ENCODE data around the gene DDN.

The DDN gene

DNA sequence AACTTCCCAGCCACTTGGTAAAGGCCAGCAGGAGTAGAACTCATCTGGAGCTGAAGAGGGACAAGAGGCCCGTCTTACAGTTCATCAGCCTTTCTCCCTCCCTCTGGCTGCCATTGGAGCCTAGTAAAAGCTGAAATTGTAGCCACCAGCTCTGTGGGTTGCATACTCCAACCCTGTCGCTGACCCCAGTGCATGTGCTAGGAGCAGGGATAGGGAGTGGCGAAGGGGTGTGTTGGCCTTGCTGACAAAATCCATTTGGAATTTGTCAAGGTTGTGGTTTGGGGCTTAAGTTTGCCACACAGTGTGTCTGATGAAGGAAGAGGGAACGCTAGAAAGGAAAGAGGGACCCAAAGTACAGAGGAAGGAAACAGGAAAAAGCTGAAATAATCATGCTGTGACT lies 37.8 kb downstream of the DDN start:
- no peak for DNase-seq

DNA sequence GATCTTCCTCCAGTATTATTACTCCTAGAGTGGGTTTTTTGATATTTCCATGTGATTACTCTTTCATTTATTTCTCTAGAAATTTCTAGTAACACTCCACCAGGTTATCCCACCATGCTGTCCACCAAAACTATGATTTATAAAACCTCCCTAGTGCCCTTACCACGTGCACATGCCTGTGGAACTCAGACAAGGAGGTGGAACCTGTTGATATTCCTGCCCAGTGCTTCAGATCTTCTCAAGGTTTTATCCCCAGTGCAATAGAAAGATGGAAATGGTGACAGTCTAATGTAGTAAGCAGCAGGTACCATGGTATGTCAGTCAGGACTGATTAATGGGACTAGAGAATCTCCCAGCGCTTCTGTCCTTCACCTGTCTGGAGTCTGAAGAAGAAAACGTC lies 38.3 kb downstream of the DDN start:
- DNase-seq: no peak

GRCh38 chr12:48958049-48958388 lies 41.2 kb downstream of the DDN start:
- no peak for DNase-seq

- peak; percentile 94 for DNase-seq
Observed at GRCh38 chr12:48957141-48958048, 41.8 kb downstream of the DDN start, which contains the start of gene ARF3. TSS of gene ARF3 (minus strand) at chr12:48957487. CDS start at chr12:48941095, 16,392 bp downstream.

GRCh38 chr12:48956279-48957140 lies 42.7 kb downstream of the DDN start:
- DNase-seq: peak; percentile 96

- no peak for DNase-seq
Observed at GRCh38 chr12:48954841-48955501, 44.2 kb downstream of the DDN start.

DNA sequence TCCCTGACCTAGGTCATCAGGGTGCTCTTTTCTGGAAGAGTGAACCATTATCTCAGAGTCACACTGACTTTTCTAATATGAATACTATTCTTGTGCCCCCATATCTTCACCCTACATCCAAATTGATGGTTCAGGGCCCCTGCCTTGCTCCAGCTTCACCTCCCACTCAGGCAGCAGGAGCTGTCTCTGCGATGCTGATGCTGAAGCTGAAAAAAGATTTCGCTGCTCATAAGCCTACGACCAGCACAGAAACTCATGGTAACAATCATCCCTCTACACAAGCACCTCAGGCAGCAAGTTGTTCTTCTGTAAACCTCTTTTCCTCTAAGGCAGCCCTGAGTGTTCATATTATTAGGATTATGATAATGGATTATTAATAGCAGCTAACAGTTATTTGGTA lies 45.1 kb downstream of the DDN start:
- no peak for DNase-seq

GRCh38 chr12:48952691-48953090 lies 46.5 kb downstream of the DDN start:
- no peak for DNase-seq

DNA sequence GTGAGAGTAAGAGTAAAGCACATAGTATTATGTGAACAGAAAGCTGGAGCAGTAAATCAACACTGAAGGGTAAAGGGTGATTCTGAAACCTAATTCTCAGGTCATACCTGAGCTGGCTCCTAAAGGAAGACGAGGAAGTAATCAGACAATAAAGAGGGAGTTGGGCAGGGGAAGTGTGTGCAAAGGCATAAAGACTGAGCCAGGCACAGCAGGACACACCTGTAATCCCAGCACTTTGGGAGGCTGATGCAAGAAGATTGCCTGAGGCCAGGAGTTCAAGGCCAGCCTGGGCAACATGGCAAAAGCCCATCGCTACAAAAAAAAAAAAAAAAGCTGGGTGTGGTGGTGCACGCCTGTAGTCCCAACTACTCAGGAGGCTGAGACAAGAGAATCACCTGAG lies 51.4 kb downstream of the DDN start:
- no peak for DNase-seq

DNA sequence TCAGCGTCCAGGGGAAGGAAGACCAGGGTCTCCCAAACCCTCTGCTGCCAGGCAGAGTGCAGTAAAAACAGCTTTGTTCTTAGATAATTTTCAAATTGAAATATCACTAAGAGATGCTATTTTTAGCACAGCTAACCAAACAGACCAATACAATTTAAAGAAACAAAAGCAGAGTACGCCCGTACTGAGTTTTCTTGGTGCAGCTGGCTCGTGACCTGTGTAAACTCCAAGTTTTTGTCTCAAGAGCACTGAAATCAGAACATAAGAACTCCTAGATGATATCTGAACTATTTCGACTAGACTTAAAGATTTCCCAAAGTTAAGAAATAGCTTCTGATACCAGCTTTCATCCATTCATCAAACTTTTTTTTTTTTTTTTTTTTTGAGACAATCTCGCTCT lies 52.2 kb downstream of the DDN start:
- DNase-seq: no peak

- no peak for DNase-seq
Observed at GRCh38 chr12:48946205-48946604, 53.0 kb downstream of the DDN start.
